ENCODE results near the gene ALCAM.

The ALCAM gene

DNA sequence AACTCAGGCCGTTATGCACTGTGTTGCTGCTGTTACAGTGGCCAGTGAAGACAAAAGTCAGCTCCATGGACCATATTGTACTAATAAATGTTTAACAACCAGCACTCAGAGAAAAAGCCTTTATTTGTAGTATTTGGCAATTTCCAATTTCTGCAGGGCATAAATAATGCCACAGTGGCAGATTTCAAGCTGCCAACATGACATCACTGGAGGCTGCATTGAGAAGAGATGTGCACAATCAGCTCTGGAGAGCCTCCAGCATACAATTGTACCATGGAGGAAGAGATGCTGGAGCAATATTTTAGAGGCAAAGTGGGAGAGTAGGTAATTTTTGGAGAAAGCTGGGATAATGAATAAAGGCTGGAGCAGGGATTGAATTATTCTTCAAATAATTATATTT lies 9.7 kb upstream of the ALCAM start:
- H3K27ac ChIP-seq = no peak overlapping the region
- TF ChIP-seq CTCF (conservative IDR thresholded peaks at IDR 0.05) (no peak), ZFX (IDR thresholded peaks at IDR 0.05) (no peak)

DNA sequence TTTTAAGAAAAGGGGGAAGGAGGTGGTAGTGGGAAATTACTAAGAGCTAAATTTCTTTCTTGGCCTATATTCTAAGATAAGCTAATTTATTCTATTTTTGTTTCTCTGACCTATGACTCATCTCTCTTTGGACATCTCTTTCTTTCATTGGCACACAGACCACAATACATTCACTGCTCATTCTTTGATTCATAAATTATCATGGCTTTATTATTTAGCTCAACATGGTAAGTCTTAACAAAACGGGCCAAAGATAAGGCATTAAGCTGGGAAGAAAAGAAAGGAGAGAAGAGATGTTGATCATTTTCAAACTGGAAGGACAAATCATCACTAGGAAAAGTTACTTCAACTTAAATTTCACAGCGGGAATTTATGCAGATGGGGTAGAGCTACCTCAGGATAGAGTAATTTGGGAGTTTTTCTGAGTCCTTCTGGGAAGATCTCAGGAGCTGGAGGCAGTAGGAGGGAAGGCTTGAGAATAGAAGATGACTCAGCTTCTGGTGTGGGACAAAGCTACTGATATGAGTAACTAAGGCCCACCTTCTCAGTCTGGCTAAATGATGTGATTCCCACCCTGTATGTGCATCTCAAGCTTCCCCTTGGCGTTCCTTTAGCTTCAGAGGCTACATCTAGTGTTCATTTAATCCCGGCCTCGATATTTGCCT lies 7.5 kb upstream of the ALCAM start:
- no peak overlapping the region for H3K27ac ChIP-seq
- no peak for TF ChIP-seq ZFX (IDR thresholded peaks at IDR 0.05)
- no peak for TF ChIP-seq CTCF (conservative IDR thresholded peaks at IDR 0.05)

- no peak overlapping the region for H3K27ac ChIP-seq
- TF ChIP-seq CTCF (conservative IDR thresholded peaks at IDR 0.05) (no peak), ZFX (IDR thresholded peaks at IDR 0.05) (no peak)
These were observed 6.7 kb upstream of the ALCAM start for GRCh38 chr3:105360003-105360402.

GRCh38 chr3:105362021-105362665 lies 4.6 kb upstream of the ALCAM start:
- TF ChIP-seq CTCF (conservative IDR thresholded peaks at IDR 0.05) (no peak), ZFX (IDR thresholded peaks at IDR 0.05) (no peak)
- no peak overlapping the region for H3K27ac ChIP-seq

DNA sequence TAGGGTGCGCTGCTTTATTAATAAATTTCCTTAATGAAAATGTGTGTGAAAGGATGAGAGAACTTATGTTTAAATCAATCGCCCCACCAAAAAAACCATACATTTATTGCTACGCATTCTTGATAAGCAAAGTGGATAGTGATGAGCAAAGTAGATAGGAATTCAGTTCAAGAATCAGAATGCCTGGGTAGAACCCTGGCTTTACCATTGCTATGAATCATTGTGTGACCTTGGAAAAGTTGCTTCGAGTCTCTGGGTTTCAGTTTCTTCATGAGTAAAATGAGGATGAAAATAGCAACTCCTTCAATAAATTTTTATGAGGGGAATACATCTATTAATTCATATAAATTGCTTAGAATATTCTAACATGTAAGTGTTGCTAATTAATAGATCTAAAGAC lies 2.6 kb upstream of the ALCAM start:
- no peak overlapping the region for H3K27ac ChIP-seq
- TF ChIP-seq CTCF (conservative IDR thresholded peaks at IDR 0.05) (no peak), ZFX (IDR thresholded peaks at IDR 0.05) (no peak)

- no peak overlapping the region for H3K27ac ChIP-seq
- TF ChIP-seq ZFX (IDR thresholded peaks at IDR 0.05) (no peak), CTCF (conservative IDR thresholded peaks at IDR 0.05) (no peak)
These were observed 1.7 kb upstream of the ALCAM start for GRCh38 chr3:105365081-105365390.

GRCh38 chr3:105365391-105366325 lies 1.1 kb upstream of the ALCAM start:
- peak overlapping the region; percentile 85; the same call in 1 of the 2 replicates for H3K27ac ChIP-seq
- TF ChIP-seq CTCF (conservative IDR thresholded peaks at IDR 0.05) (no peak), ZFX (IDR thresholded peaks at IDR 0.05) (no peak)
